Upper lobe of right lung (tissue), 1 donor: ENCODE results near the gene EHD4. TPM values are rescaled to one million over a fixed set of nuclear protein-coding genes. Genes with fewer than 3 reads are reported as not detected.

Experiments
- ATAC-seq: fragments of 200-7000 bp; cut with Tn5 transposase; one replicate; pipeline ENCODE4 v1.9.1; 2020; ENCODE audit warnings: mild to moderate bottlenecking, moderate library complexity
- DNase-seq: peaks from one replicate; pipeline ENCODE4 v3.0.0-alpha.2; 2020
- H3K27ac ChIP-seq: fragments of 200-600 bp; one replicate; pipeline ENCODE4 v1.8.0; 2022
- H3K27me3 ChIP-seq: fragments of 200-600 bp; one replicate; pipeline ENCODE4 v1.8.0; 2022; ENCODE audit warnings: mild to moderate bottlenecking
- H3K36me3 ChIP-seq: fragments of 200-600 bp; one replicate; pipeline ENCODE4 v1.8.0; 2022
- H3K4me1 ChIP-seq: fragments of 200-600 bp; one replicate; pipeline ENCODE4 v1.8.0; 2022
- H3K4me3 ChIP-seq: fragments of 200-600 bp; one replicate; pipeline ENCODE4 v1.8.0; 2022; ENCODE audit warnings: mild to moderate bottlenecking
- H3K9me3 ChIP-seq: fragments of 200-600 bp; one replicate; pipeline ENCODE4 v1.8.0; 2022
- CTCF ChIP-seq: fragments of 200-600 bp; IDR thresholded peaks from one replicate; pipeline ENCODE4 v1.8.0; 2022; ENCODE audit warnings: antibody characterized with exemption
- intact Hi-C: fragments of 100-400 bp; cut with DNase I; formaldehyde crosslinking; loops from one replicate; pipeline ENCODE4 v1.11.0; 2022
- total RNA-seq: library from RNA; stranded (reverse); fragmentation: NEBNext Ultra II Directional; extraction: Animal tissue kit (Norgen Biotek cat#: 25700); gene quantifications from one replicate; pipeline ENCODE4 v1.2.1, GENCODE V29; 2021
- donor health status: DM: no; HTN: yes; CAD: no; lungs with severe emphysema.

Gene EHD4
- total RNA-seq, 1 donor from 2014 or later, result 39.5 TPM

- no peaks in the 10 kb centered on the region for H3K36me3 ChIP-seq
- no peaks in the 10 kb centered on the region for H3K27me3 ChIP-seq
- TF ChIP-seq CTCF, result no peak
- DNase-seq, result no peak
- peaks cover 6% of the 10 kb centered on the region for H3K4me1 ChIP-seq
- H3K9me3 ChIP-seq, result no peaks in the 10 kb centered on the region
- intact Hi-C loops, result no loop called here
- no peak for ATAC-seq
- H3K4me3 ChIP-seq, result no peak overlapping the region
- H3K27ac ChIP-seq, result no peak overlapping the region
These were observed 13.1 kb upstream of the EHD4 start for GRCh38 chr15:41985236-41986160.

- ATAC-seq (no peak), DNase-seq (no peak)
- Histone ChIP-seq H3K27me3 (no peaks in the 10 kb centered on the region), H3K4me1 (peaks cover 6% of the 10 kb centered on the region), H3K9me3 (no peaks in the 10 kb centered on the region), H3K4me3 (no peak overlapping the region), H3K27ac (no peak overlapping the region), H3K36me3 (no peaks in the 10 kb centered on the region)
- intact Hi-C loops, result no loop called here
- no peak for TF ChIP-seq CTCF
These were observed 12.3 kb upstream of the EHD4 start for GRCh38 chr15:41984622-41985021.

- no peak overlapping the region for H3K4me3 ChIP-seq
- DNase-seq (no peak), ATAC-seq (no peak)
- H3K36me3 ChIP-seq, result no peaks in the 10 kb centered on the region
- H3K4me1 ChIP-seq, result peaks cover 6% of the 10 kb centered on the region
- no peaks in the 10 kb centered on the region for H3K9me3 ChIP-seq
- no peak overlapping the region for H3K27ac ChIP-seq
- TF ChIP-seq CTCF, result no peak
- intact Hi-C loops, result no loop called here
- no peaks in the 10 kb centered on the region for H3K27me3 ChIP-seq
These were observed 11.5 kb upstream of the EHD4 start for GRCh38 chr15:41983621-41984571.

GRCh38 chr15:41983221-41983620 is 10.9 kb upstream of the EHD4 start:
- DNase-seq, result no peak
- Histone ChIP-seq H3K4me3 (no peak overlapping the region), H3K4me1 (peaks cover 6% of the 10 kb centered on the region), H3K27me3 (no peaks in the 10 kb centered on the region), H3K9me3 (no peaks in the 10 kb centered on the region), H3K36me3 (no peaks in the 10 kb centered on the region), H3K27ac (no peak overlapping the region)
- TF ChIP-seq CTCF, result no peak
- intact Hi-C loops, result no loop called here
- no peak for ATAC-seq

GRCh38 chr15:41982133-41982930 is 10.0 kb upstream of the EHD4 start:
- no peaks in the 10 kb centered on the region for H3K27me3 ChIP-seq
- H3K27ac ChIP-seq, result no peak overlapping the region
- intact Hi-C loops, result no loop called here
- no peak overlapping the region for H3K4me3 ChIP-seq
- ATAC-seq (no peak), DNase-seq (no peak)
- H3K4me1 ChIP-seq, result peaks cover 6% of the 10 kb centered on the region
- no peaks in the 10 kb centered on the region for H3K9me3 ChIP-seq
- TF ChIP-seq CTCF, result no peak
- H3K36me3 ChIP-seq, result no peaks in the 10 kb centered on the region
